Measurements from ENCODE around the gene ADGRD1.
A peak's percentile ranks its signal among the peaks of the same experiment; 100 is the strongest.

Gene ADGRD1

DNA sequence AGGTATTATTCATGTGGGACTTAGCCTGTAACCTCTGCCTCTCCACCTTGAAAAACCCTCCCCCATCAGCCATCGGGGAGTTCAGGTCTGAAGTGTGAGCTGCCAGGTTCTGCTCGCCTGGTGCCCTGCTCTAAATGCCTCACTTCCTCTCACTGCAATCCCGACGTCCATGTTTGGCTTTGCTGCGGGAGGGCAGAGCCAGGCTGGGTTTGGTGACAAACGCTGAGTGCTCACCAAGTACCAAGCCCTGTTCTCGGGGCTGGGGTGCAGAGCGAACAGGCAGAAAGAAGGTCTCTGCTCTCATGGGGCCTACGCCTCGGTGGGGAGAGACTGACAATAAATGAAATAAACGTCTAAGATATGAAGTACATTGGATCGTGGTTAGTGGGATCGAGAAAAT, 2.1 kb upstream of the ADGRD1 start:
- FAIRE-seq (no peak), DNase-seq (ENCODE audit: insufficient read length, low spot score) (no peak)
- TF ChIP-seq POU2F2 (IDR thresholded peaks at IDR 0.05; ENCODE audit: low read depth, low read length) = no peak
- TF ChIP-seq TAF1 (IDR thresholded peaks at IDR 0.05; ENCODE audit: low read depth, low read length) = no peak
- no peak for TF ChIP-seq SPI1 (IDR thresholded peaks at IDR 0.05; ENCODE audit: low read depth, low read length)
- TF ChIP-seq POLR2AphosphoS5 (IDR thresholded peaks at IDR 0.05; ENCODE audit: low read depth, low read length) = no peak
- TF ChIP-seq POLR2A (IDR thresholded peaks at IDR 0.05; ENCODE audit: low read depth, low read length) = no peak
- TF ChIP-seq PAX5 (IDR thresholded peaks at IDR 0.05; ENCODE audit: insufficient read depth, low read length, severe bottlenecking) = no peak

DNA sequence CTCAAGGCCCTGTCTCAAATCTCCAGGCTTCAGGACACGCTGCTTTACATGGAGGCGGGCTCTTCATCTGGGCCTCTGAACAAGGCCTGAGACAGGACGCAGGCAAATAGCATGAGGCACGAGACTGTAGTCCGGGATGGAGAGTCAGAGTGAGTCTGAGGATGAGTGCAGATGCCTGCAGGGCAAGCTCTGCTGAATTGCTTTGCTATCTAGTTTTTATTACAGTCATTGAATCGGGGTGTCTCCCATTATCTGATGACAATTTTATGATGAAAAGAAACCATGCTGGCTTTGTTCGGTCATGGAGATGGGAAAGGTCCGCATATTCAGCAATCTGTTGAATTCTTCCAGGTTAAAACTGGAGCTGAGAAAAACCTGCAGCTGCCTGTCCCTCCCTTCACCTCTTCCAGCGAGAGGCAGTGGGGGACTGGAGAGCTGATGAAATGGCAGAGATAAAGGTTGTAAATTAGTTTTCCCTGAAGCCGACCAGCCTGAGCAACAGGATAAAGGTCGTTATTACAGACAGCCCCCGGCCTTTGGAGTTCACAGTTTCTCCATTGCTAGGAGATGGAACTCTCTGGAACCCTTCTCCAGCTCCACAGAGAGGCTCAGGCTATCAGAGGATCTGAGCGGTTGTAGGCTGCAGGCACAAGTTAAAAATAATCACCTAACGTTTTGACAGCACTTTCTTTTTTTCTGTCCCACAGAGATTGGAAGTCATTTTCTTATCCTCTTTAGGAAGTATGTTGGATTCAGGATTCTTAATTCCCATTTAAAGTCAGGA, 1.3 kb upstream of the ADGRD1 start:
- TF ChIP-seq POLR2A (IDR thresholded peaks at IDR 0.05; ENCODE audit: low read depth, low read length) = no peak
- FAIRE-seq (no peak), DNase-seq (ENCODE audit: insufficient read length, low spot score) (no peak)

DNA sequence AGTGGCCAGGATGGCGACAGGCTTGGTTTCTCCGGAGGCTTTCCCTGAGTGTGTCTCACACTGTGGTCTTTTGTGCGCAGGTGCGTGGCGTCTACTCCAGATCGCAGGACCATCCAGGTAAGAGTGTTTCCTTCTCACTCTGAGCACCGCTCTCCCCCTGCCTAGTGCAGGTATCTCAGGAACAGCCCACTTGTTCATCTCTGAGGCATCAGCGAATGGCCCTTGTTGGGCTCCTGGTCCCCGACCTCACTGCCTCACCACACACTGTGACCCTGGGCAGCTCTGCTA, 781 bp downstream of the ADGRD1 start:
- DNase-seq (ENCODE audit: insufficient read length, low spot score) (no peak), FAIRE-seq (no peak)
- TF ChIP-seq PAX5 (IDR thresholded peaks at IDR 0.05; ENCODE audit: insufficient read depth, low read length, severe bottlenecking) = no peak
- TF ChIP-seq SPI1 (IDR thresholded peaks at IDR 0.05; ENCODE audit: low read depth, low read length) = no peak
- TF ChIP-seq POLR2AphosphoS5 (IDR thresholded peaks at IDR 0.05; ENCODE audit: low read depth, low read length) = no peak
- no peak for TF ChIP-seq POLR2A (IDR thresholded peaks at IDR 0.05; ENCODE audit: low read depth, low read length)
- no peak for TF ChIP-seq TAF1 (IDR thresholded peaks at IDR 0.05; ENCODE audit: low read depth, low read length)
- TF ChIP-seq POU2F2 (IDR thresholded peaks at IDR 0.05; ENCODE audit: low read depth, low read length) = no peak

DNA sequence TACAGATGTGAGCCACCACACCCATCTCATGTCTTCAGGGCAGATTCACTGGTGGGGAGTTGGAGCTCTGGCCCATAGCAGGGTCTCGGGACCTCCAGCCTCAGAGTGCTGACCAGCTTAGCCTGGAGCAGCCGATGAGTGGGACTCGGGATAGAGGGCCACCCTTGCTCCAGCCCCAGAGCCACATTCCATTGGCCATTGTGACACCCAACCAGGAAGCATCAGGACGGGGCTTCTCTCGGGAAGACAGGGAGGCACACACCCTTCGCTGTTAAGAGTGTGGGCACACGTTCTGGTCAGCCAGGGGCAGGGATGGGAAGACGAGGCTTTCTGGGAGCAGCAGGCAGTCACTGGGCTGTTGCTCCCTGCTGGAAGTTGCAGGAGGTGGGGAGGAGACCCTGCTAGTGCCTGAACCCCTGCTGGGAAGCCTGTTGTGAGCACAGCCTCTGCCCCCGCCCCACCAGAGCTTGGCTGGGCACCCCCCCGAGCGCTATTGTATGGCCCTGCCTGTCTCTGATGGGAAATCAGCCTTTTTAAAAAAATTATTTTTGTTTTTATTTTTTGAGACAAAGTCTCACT, 1.6 kb downstream of the ADGRD1 start:
- FAIRE-seq (no peak), DNase-seq (ENCODE audit: insufficient read length, low spot score) (no peak)
- no peak for TF ChIP-seq TAF1 (IDR thresholded peaks at IDR 0.05; ENCODE audit: low read depth, low read length)
- TF ChIP-seq POU2F2 (IDR thresholded peaks at IDR 0.05; ENCODE audit: low read depth, low read length) = no peak
- no peak for TF ChIP-seq SPI1 (IDR thresholded peaks at IDR 0.05; ENCODE audit: low read depth, low read length)
- no peak for TF ChIP-seq POLR2AphosphoS5 (IDR thresholded peaks at IDR 0.05; ENCODE audit: low read depth, low read length)
- no peak for TF ChIP-seq PAX5 (IDR thresholded peaks at IDR 0.05; ENCODE audit: insufficient read depth, low read length, severe bottlenecking)
- no peak for TF ChIP-seq POLR2A (IDR thresholded peaks at IDR 0.05; ENCODE audit: low read depth, low read length)

DNA sequence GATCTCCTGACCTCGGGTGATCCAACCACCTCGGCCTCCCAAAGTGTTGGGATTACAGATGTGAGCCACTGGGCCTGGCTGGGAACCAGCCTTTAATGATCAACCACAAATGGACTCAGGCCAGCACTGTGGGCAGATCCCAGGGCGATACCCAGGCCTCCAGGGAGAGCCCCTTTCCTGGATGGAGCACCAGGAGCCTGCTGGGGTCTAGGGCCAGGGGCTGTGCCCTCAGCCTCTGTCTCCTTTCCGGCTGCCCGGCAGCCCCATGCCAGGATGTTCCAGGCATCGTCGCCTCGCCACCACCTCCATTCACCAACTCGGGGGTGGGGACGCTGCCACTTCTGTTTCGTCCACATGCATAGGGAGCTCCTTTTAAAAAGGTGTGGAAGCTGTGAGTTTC, 2.3 kb downstream of the ADGRD1 start:
- FAIRE-seq = no peak
- no peak for DNase-seq (ENCODE audit: insufficient read length, low spot score)

DNA sequence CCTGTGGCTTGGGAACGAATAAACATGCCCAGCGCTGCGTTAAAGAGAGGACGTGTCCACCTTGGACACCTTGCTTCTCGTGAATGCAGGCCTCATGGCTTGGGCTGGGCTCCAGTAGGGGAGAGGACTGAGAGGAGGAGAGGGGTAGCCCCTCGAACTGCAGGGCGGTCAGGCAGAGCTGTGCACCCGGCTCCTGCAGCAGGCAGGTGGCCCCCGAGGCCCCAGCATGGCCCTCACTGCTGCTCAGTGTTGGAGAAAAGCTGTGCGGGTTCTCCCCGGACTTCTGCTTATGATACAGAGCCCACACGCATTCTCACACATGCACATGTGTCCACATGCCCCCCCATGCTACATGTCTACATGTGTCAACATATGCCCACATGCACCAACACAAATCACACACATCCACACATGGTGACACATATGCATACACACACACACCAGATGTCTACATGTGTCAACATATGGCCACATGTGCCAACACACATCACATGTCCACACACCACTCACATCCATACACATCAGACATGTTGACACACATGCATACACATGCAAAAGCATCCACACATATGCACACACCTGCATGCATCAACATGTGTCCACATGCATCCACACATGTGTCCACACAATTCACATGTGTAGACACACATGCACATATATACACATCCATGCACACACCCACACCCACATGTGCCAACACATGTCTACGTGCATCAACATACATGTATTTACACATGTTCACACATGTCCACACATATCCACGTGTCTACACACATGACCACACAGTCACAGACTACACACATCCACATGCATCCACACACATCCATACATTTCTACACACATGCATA, 3.0 kb downstream of the ADGRD1 start:
- DNase-seq (ENCODE audit: insufficient read length, low spot score) (no peak), FAIRE-seq (peak; percentile 47)
- TF ChIP-seq SPI1 (IDR thresholded peaks at IDR 0.05; ENCODE audit: low read depth, low read length) (no peak), POLR2AphosphoS5 (IDR thresholded peaks at IDR 0.05; ENCODE audit: low read depth, low read length) (no peak), PAX5 (IDR thresholded peaks at IDR 0.05; ENCODE audit: insufficient read depth, low read length, severe bottlenecking) (no peak), TAF1 (IDR thresholded peaks at IDR 0.05; ENCODE audit: low read depth, low read length) (no peak), POU2F2 (IDR thresholded peaks at IDR 0.05; ENCODE audit: low read depth, low read length) (no peak), POLR2A (IDR thresholded peaks at IDR 0.05; ENCODE audit: low read depth, low read length) (no peak)

More for the DNA sequence above, 2.3 kb downstream of the ADGRD1 start:
- TF ChIP-seq POLR2AphosphoS5 (IDR thresholded peaks at IDR 0.05; ENCODE audit: low read depth, low read length) (no peak), POLR2A (IDR thresholded peaks at IDR 0.05; ENCODE audit: low read depth, low read length) (no peak), PAX5 (IDR thresholded peaks at IDR 0.05; ENCODE audit: insufficient read depth, low read length, severe bottlenecking) (no peak), SPI1 (IDR thresholded peaks at IDR 0.05; ENCODE audit: low read depth, low read length) (no peak), TAF1 (IDR thresholded peaks at IDR 0.05; ENCODE audit: low read depth, low read length) (no peak), POU2F2 (IDR thresholded peaks at IDR 0.05; ENCODE audit: low read depth, low read length) (no peak)

DNA sequence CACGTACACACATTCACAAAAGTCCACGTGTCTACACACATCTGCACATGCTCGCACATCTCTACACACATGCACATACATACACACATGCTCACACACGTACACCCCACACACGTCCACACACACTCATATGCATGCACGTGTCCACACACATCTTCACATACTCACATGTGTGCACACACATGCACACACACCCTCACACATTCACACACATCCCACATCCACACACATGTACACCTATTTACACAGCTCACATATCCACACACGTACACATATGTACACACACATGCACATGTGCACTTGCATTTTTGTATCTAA, 3.6 kb downstream of the ADGRD1 start:
- DNase-seq (ENCODE audit: insufficient read length, low spot score) (no peak), FAIRE-seq (no peak)
- no peak for TF ChIP-seq SPI1 (IDR thresholded peaks at IDR 0.05; ENCODE audit: low read depth, low read length)
- no peak for TF ChIP-seq POU2F2 (IDR thresholded peaks at IDR 0.05; ENCODE audit: low read depth, low read length)
- no peak for TF ChIP-seq TAF1 (IDR thresholded peaks at IDR 0.05; ENCODE audit: low read depth, low read length)
- no peak for TF ChIP-seq POLR2A (IDR thresholded peaks at IDR 0.05; ENCODE audit: low read depth, low read length)
- TF ChIP-seq POLR2AphosphoS5 (IDR thresholded peaks at IDR 0.05; ENCODE audit: low read depth, low read length) = no peak
- no peak for TF ChIP-seq PAX5 (IDR thresholded peaks at IDR 0.05; ENCODE audit: insufficient read depth, low read length, severe bottlenecking)

DNA sequence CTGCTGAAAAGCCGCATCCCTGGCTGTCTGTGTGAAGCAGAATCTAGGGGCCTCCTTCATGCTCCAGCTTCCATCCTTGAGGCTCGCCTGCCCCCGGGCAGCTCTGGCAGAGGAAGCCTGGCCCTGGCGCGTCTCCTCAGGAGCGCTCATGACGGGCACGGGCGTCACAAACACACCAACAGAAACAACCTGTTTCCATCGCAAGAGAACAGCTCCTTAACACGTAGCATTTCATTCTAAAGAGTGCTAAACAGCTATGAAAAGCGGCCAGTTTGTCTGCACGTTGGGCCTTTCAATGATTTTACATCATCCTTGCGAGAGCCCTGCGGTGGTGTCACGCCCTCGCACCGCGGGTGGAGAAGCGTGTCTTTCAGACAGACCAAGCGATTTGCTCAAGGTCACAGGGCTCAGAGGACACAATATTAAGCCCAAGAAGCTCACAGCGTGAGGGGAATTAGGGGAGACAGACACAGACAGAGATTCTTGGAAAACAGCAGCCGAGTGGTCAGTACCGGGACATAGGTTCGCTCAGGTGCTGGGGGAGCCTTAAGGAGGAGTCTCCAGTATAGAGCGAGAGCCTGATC, 4.9 kb downstream of the ADGRD1 start:
- FAIRE-seq (no peak), DNase-seq (ENCODE audit: insufficient read length, low spot score) (no peak)
- TF ChIP-seq PAX5 (IDR thresholded peaks at IDR 0.05; ENCODE audit: insufficient read depth, low read length, severe bottlenecking) (no peak), TAF1 (IDR thresholded peaks at IDR 0.05; ENCODE audit: low read depth, low read length) (no peak), POU2F2 (IDR thresholded peaks at IDR 0.05; ENCODE audit: low read depth, low read length) (no peak), SPI1 (IDR thresholded peaks at IDR 0.05; ENCODE audit: low read depth, low read length) (no peak)

DNA sequence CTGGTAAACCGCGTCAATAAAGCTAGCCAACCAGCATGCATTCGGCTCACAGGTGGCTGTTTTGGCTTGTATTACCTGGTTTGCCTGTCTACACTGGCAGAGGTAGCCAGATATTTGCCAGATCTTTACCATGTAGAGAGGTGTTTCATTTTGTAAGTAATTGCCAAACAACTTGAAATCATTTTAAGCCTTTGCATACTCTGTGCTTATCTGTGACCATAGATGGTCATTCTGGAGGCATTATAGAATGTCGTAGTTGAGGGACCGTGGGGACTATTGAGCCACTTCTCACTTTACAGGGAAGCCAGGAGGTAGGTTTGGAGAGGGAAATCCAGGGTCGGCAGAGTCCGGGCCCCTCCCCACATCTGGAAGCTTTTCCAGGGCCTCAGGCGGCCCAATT, 5.9 kb downstream of the ADGRD1 start:
- TF ChIP-seq TAF1 (IDR thresholded peaks at IDR 0.05; ENCODE audit: low read depth, low read length) = no peak
- TF ChIP-seq PAX5 (IDR thresholded peaks at IDR 0.05; ENCODE audit: insufficient read depth, low read length, severe bottlenecking) = no peak
- TF ChIP-seq SPI1 (IDR thresholded peaks at IDR 0.05; ENCODE audit: low read depth, low read length) = no peak
- no peak for TF ChIP-seq POU2F2 (IDR thresholded peaks at IDR 0.05; ENCODE audit: low read depth, low read length)
- no peak for TF ChIP-seq POLR2AphosphoS5 (IDR thresholded peaks at IDR 0.05; ENCODE audit: low read depth, low read length)
- no peak for TF ChIP-seq POLR2A (IDR thresholded peaks at IDR 0.05; ENCODE audit: low read depth, low read length)
- no peak for FAIRE-seq
- no peak for DNase-seq (ENCODE audit: insufficient read length, low spot score)
